Measurements from ENCODE around the gene IGSF5. TPM values are rescaled to one million over a fixed set of nuclear protein-coding genes. Genes with fewer than 3 reads are reported as not detected.

The IGSF5 gene
- total and polyA plus RNA-seq, 10 of the 15 experiments (the other 5 are each of a cell fraction or from before 2014, with no cell fraction given), result not detected

DNA sequence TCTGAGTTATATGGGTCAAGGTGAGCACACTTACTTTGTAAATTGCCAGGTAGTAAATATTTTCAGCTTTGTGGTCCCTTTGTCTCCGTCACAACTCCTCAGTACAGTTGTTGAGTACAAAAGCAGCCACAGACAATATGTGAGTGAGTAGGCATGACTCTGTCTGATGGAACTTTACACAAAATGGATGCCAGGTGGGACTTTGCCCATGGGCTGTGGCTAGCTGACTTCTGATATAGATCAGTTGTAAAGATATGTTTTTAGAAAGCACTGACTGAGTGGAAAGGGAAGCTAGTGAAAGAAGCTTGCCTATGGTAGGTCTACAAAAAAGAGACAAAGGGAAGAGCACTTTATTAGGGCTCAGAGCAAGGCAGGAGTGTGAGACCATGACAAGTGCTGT is 23.1 kb upstream of the IGSF5 start:
- H3K4me3 ChIP-seq, result no peak overlapping the region
- WGBS (ENCODE audit: insufficient coverage, insufficient replicate concordance, low lambda C conversion rate, missing lambda C conversion rate), result 0% methylated on average over 1 of the region's 1 CpG
- no peaks in the 10 kb centered on the region for H3K36me3 ChIP-seq (ENCODE audit: control insufficient read depth in 2 of 2, insufficient read depth in 2 of 2, low read length in 1 of 2)
- no peaks in the 10 kb centered on the region for H3K27me3 ChIP-seq (replicated peaks in 1 of 2; ENCODE audit: control insufficient read depth in 2 of 2, insufficient read depth in 2 of 2, low read length in 1 of 2)
- H3K27ac ChIP-seq (ENCODE audit: control insufficient read depth, insufficient read depth), result no peak overlapping the region
- ChIA-PET RAD21 (ENCODE audit: unreplicated experiment) (no interaction called here), CTCF (interaction anchor here (1.1 kb wide), 1 partner anchor 204 kb away, joined by 3 read pairs; no protein-coding TSS in a partner anchor), SMC1A (ENCODE audit: uncharacterized antibody, unreplicated experiment) (no interaction called here), POLR2A (no interaction called here)
- no peak for TF ChIP-seq TCF3 (IDR thresholded peaks at IDR 0.05; ENCODE audit: borderline replicate concordance, insufficient read depth, low read depth, low read length)
- no peak for TF ChIP-seq NFXL1 (IDR thresholded peaks at IDR 0.05; ENCODE audit: borderline replicate concordance)
- TF ChIP-seq EGR1 (IDR thresholded peaks at IDR 0.05; ENCODE audit: borderline replicate concordance in 1 of 2, low read depth in 2 of 2, low read length in 2 of 2), result no peak
- FAIRE-seq (no peak), ATAC-seq (no peak), DNase-seq (ENCODE audit: low read depth, low spot score) (no peak)
- H3K4me2 ChIP-seq (ENCODE audit: control insufficient read depth, insufficient read depth), result no peak overlapping the region
- no peak overlapping the region for H3K9ac ChIP-seq (ENCODE audit: control insufficient read depth, insufficient read depth, low read length)
- BruUV-seq (replicated peaks), result no TSS peak
- H2AFZ ChIP-seq (ENCODE audit: control insufficient read depth, low read depth, low read length), result no peak overlapping the region
- H3K4me1 ChIP-seq (ENCODE audit: control insufficient read depth, insufficient read depth, low read length), result no peaks in the 10 kb centered on the region
- H4K20me1 ChIP-seq (ENCODE audit: control insufficient read depth, insufficient read depth), result no peaks in the 10 kb centered on the region
- in situ Hi-C loops (cut with MboI) (no loop called here), intact Hi-C loops (cut with micrococcal nuclease; ENCODE audit: unreplicated experiment) (no loop called here)
- no peaks in the 10 kb centered on the region for H3K79me2 ChIP-seq (ENCODE audit: control insufficient read depth, insufficient read depth, low read length)
- no peaks in the 10 kb centered on the region; the same call in 2 of the 3 replicates for H3K9me3 ChIP-seq (replicated peaks; ENCODE audit: control insufficient read depth, insufficient read depth, low read length)

DNA sequence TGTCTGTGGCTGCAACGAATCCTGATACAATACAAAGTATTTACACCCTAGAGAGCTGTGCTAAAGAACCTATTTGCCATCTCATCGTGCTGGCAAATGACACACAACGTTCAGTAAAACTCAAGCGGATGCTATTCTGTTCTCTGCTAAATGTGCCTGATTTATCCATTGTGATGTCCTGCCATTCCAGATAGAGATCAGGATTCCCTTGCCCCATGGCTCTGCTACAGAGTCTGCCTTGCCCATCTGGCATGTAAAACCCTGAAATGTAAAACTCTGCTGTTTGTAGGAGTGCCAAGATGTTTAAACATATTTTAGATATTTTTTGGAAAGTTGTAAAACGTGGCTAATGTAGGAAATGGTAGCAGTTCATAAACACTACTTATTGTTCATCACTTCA is 20.0 kb upstream of the IGSF5 start:
- RAD21 ChIA-PET (ENCODE audit: unreplicated experiment), result no interaction called here
- no peaks in the 10 kb centered on the region; the same call in 2 of the 3 replicates for H3K9me3 ChIP-seq (replicated peaks; ENCODE audit: control insufficient read depth, insufficient read depth, low read length)
- H3K27me3 ChIP-seq (replicated peaks in 1 of 2; ENCODE audit: control insufficient read depth in 2 of 2, insufficient read depth in 2 of 2, low read length in 1 of 2), result no peaks in the 10 kb centered on the region
- H3K4me1 ChIP-seq (ENCODE audit: control insufficient read depth, insufficient read depth, low read length), result no peaks in the 10 kb centered on the region
- ATAC-seq (no peak), FAIRE-seq (no peak), DNase-seq (ENCODE audit: low read depth, low spot score) (no peak)
- in situ Hi-C loops (cut with MboI), result no loop called here
- no peak overlapping the region for H3K27ac ChIP-seq (ENCODE audit: control insufficient read depth, insufficient read depth)
- H3K4me3 ChIP-seq, result no peak overlapping the region
- no TSS peak for BruUV-seq (replicated peaks)
- CTCF ChIA-PET, result no interaction called here
- SMC1A ChIA-PET (ENCODE audit: uncharacterized antibody, unreplicated experiment), result no interaction called here
- 13% methylated on average over 5 of the region's 5 CpGs for WGBS (ENCODE audit: insufficient coverage, insufficient replicate concordance, low lambda C conversion rate, missing lambda C conversion rate)
- no peak overlapping the region for H3K9ac ChIP-seq (ENCODE audit: control insufficient read depth, insufficient read depth, low read length)
- TF ChIP-seq PAX5 (IDR thresholded peaks at IDR 0.05; ENCODE audit: borderline replicate concordance, low read depth, low read length), result no peak
- no peak for TF ChIP-seq RCOR1 (conservative IDR thresholded peaks at IDR 0.05; ENCODE audit: low read depth, low read length)
- TF ChIP-seq, protein P1, sequence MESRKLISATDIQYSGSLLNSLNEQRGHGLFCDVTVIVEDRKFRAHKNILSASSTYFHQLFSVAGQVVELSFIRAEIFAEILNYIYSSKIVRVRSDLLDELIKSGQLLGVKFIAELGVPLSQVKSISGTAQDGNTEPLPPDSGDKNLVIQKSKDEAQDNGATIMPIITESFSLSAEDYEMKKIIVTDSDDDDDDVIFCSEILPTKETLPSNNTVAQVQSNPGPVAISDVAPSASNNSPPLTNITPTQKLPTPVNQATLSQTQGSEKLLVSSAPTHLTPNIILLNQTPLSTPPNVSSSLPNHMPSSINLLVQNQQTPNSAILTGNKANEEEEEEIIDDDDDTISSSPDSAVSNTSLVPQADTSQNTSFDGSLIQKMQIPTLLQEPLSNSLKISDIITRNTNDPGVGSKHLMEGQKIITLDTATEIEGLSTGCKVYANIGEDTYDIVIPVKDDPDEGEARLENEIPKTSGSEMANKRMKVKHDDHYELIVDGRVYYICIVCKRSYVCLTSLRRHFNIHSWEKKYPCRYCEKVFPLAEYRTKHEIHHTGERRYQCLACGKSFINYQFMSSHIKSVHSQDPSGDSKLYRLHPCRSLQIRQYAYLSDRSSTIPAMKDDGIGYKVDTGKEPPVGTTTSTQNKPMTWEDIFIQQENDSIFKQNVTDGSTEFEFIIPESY (IDR thresholded peaks at IDR 0.05), result no peak
- H2AFZ ChIP-seq (ENCODE audit: control insufficient read depth, low read depth, low read length), result no peak overlapping the region
- no peaks in the 10 kb centered on the region for H4K20me1 ChIP-seq (ENCODE audit: control insufficient read depth, insufficient read depth)
- intact Hi-C loops (cut with micrococcal nuclease; ENCODE audit: unreplicated experiment), result no loop called here
- no peaks in the 10 kb centered on the region for H3K36me3 ChIP-seq (ENCODE audit: control insufficient read depth in 2 of 2, insufficient read depth in 2 of 2, low read length in 1 of 2)
- no peaks in the 10 kb centered on the region for H3K79me2 ChIP-seq (ENCODE audit: control insufficient read depth, insufficient read depth, low read length)
- POLR2A ChIA-PET, result no interaction called here
- H3K4me2 ChIP-seq (ENCODE audit: control insufficient read depth, insufficient read depth), result no peak overlapping the region

Data from GM12878 (cell line).